DND-41 (cell line): ENCODE results near the gene SCLT1.

ENCODE experiments used
- ATAC-seq: fragments of 200-7000 bp; cut with Tn5 transposase; 3 replicates; pipeline ENCODE4 v1.9.1; 2021; ENCODE audit warnings: low read depth; ENCODE audit not compliant: insufficient read depth
- DNase-seq: peaks from one replicate; pipeline ENCODE4 v3.0.0-alpha.2; 2020
- H2AFZ ChIP-seq: 2 replicates; pipeline ENCODE4 v1.6.0; 2012; ENCODE audit warnings: low read depth, low read length
- H3K27ac ChIP-seq: 2 replicates; pipeline ENCODE4 v1.5.1; 2012; ENCODE audit warnings: low read length, inconsistent platforms
- H3K27me3 ChIP-seq: fragments of 200-600 bp; sonication (generic); 2 replicates; pipeline ENCODE4 v1.6.0; 2012; ENCODE audit warnings: low read length, mild to moderate bottlenecking, inconsistent platforms; ENCODE audit not compliant: insufficient read depth, poor library complexity
- H3K36me3 ChIP-seq: 2 replicates; pipeline ENCODE4 v1.5.1; 2012; ENCODE audit warnings: low read length, inconsistent platforms; ENCODE audit not compliant: insufficient read depth
- H3K4me1 ChIP-seq: 2 replicates; pipeline ENCODE4 v1.5.1; 2012; ENCODE audit warnings: mild to moderate bottlenecking, low read length; ENCODE audit not compliant: insufficient read depth
- H3K4me2 ChIP-seq: 2 replicates; pipeline ENCODE4 v1.6.0; 2012; ENCODE audit warnings: mild to moderate bottlenecking, moderate library complexity, low read length, inconsistent platforms; ENCODE audit not compliant: insufficient read depth
- H3K4me3 ChIP-seq, 2 experiments: fragments of 200-600 bp in 1 of 2; shearing (Covaris generic) in 1 of 2; 2 replicates each; pipeline ENCODE4 v1.5.1; 2012 to 2016; ENCODE audit warnings: inconsistent platforms in 2 of 2, low read length in 2 of 2, mild to moderate bottlenecking in 2 of 2, low read depth in 1 of 2, moderate library complexity in 1 of 2
- H3K79me2 ChIP-seq: 2 replicates; pipeline ENCODE4 v1.6.0; 2012; ENCODE audit warnings: low read length, inconsistent platforms; ENCODE audit not compliant: insufficient read depth
- H3K9ac ChIP-seq: 2 replicates; pipeline ENCODE4 v1.6.0; 2012; ENCODE audit warnings: low read depth, mild to moderate bottlenecking, inconsistent platforms, low read length, moderate library complexity
- H3K9me3 ChIP-seq: 2 replicates; pipeline ENCODE4 v1.5.1; 2012; ENCODE audit warnings: low read length, moderate library complexity, mild to moderate bottlenecking, inconsistent platforms; ENCODE audit not compliant: insufficient read depth, severe bottlenecking
- H4K20me1 ChIP-seq: 2 replicates; pipeline ENCODE4 v1.6.0; 2012; ENCODE audit warnings: low read length; ENCODE audit not compliant: insufficient read depth
- CTCF ChIP-seq: IDR thresholded peaks from 2 replicates; pipeline ENCODE4 v1.5.1; 2012; ENCODE audit warnings: borderline replicate concordance, low read length, moderate library complexity, mild to moderate bottlenecking; ENCODE audit not compliant: poor library complexity, severe bottlenecking; ENCODE audit errors: extremely low read depth
- EZH2 ChIP-seq: IDR thresholded peaks from 3 replicates; pipeline ENCODE4 v1.6.1; 2012; ENCODE audit warnings: borderline replicate concordance, low read depth, mild to moderate bottlenecking, moderate library complexity, low read length, inconsistent platforms; ENCODE audit not compliant: severe bottlenecking

The SCLT1 gene

DNA sequence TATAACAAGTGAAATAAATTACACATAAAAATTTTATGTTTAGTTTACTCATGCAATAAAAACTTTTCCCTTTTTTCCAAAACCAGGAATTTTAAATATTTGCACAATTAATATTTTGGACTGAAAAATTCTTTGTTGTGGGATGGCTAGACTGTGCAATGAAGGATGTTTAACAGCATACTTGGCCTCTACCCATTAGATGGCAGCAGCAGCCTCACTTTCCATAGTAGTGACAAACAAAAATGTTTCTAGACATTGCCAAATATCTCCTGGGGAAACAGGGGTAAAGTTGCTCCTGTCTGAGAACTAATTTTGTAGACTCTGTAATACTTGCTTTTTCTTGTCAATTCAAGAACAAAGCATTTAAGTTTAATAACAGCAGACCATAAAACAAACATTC lies 49.8 kb downstream of the SCLT1 start:
- no peaks in the 10 kb centered on the region for H3K9me3 ChIP-seq
- no peaks in the 10 kb centered on the region for H3K4me1 ChIP-seq
- H3K36me3 ChIP-seq, result peaks cover 9% of the 10 kb centered on the region; the same call in 1 of the 2 replicates
- no peaks in the 10 kb centered on the region for H4K20me1 ChIP-seq
- DNase-seq, result no peak
- H3K27me3 ChIP-seq, result no peaks in the 10 kb centered on the region
- no peak for ATAC-seq
- no peak overlapping the region for H3K27ac ChIP-seq
- H3K4me2 ChIP-seq, result no peak overlapping the region
- no peak overlapping the region for H2AFZ ChIP-seq
- H3K79me2 ChIP-seq, result no peaks in the 10 kb centered on the region; the same call in 1 of the 2 replicates
- no peak overlapping the region for H3K9ac ChIP-seq
- TF ChIP-seq EZH2 (no peak), CTCF (peak; percentile 20)
- H3K4me3 ChIP-seq, result no peak overlapping the region

DNA sequence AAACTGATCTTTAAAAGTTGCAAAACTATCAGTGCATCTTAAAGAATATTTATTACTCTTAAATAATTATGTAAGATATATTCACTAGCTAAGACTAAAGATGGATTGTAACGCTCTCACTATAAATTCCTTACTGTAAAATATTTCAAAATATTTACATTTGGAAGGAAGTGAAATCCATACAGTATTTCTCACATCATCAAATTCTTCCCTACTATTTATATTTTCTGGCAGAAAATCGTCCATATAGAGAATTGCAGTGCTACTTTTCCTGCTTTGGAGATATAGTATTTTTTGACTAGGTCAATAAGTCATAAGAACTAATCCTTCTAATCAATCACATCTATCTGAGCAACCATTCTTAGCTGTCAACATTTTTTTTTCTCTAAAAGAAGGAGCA lies 52.9 kb downstream of the SCLT1 start:
- H2AFZ ChIP-seq, result no peak overlapping the region
- TF ChIP-seq CTCF, result no peak
- no peak for TF ChIP-seq EZH2
- no peaks in the 10 kb centered on the region for H3K79me2 ChIP-seq
- no peak overlapping the region for H3K4me2 ChIP-seq
- H3K4me1 ChIP-seq, result no peaks in the 10 kb centered on the region
- peaks cover 14% of the 10 kb centered on the region; the same call in 1 of the 2 replicates for H3K36me3 ChIP-seq
- no peak for ATAC-seq
- no peaks in the 10 kb centered on the region for H4K20me1 ChIP-seq
- H3K9me3 ChIP-seq, result no peaks in the 10 kb centered on the region
- no peak for DNase-seq
- H3K27me3 ChIP-seq, result no peaks in the 10 kb centered on the region
- no peak overlapping the region for H3K27ac ChIP-seq
- no peak overlapping the region for H3K9ac ChIP-seq
- H3K4me3 ChIP-seq, result no peak overlapping the region

DNA sequence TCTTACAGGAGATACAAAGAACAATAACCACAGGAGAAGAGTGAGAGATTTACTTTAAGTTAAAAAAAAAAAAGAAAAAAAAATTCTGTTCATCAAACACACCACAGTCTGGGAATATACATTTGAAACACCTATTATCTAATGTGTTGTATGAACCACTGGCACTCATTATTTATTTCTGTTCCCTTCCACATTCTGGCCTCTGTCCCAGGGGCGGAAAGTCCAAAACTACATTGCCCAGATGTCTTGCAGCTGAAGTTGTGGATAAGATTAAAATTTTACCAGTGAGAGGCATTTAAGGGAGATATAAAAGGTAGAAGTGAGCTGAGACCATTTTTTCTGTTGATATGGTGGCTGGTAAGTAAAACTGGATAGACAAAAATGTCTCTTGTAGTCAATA lies 56.2 kb downstream of the SCLT1 start:
- DNase-seq (no peak), ATAC-seq (no peak)
- Histone ChIP-seq H2AFZ (no peak overlapping the region), H3K79me2 (no peaks in the 10 kb centered on the region), H3K27ac (no peak overlapping the region), H3K4me2 (no peak overlapping the region), H3K9ac (no peak overlapping the region), H3K27me3 (no peaks in the 10 kb centered on the region), H3K4me3 (no peak overlapping the region), H4K20me1 (no peaks in the 10 kb centered on the region), H3K36me3 (peaks cover 14% of the 10 kb centered on the region; the same call in 1 of the 2 replicates), H3K4me1 (no peaks in the 10 kb centered on the region), H3K9me3 (no peaks in the 10 kb centered on the region)
- TF ChIP-seq EZH2, result no peak
- no peak for TF ChIP-seq CTCF
